ENCODE data around the gene LDAF1. TPM values are rescaled to one million over a fixed set of nuclear protein-coding genes. Genes with fewer than 3 reads are reported as not detected.

LDAF1 gene
- total RNA-seq, 1 experiment from 2014 or later, result 11.5 TPM

DNA sequence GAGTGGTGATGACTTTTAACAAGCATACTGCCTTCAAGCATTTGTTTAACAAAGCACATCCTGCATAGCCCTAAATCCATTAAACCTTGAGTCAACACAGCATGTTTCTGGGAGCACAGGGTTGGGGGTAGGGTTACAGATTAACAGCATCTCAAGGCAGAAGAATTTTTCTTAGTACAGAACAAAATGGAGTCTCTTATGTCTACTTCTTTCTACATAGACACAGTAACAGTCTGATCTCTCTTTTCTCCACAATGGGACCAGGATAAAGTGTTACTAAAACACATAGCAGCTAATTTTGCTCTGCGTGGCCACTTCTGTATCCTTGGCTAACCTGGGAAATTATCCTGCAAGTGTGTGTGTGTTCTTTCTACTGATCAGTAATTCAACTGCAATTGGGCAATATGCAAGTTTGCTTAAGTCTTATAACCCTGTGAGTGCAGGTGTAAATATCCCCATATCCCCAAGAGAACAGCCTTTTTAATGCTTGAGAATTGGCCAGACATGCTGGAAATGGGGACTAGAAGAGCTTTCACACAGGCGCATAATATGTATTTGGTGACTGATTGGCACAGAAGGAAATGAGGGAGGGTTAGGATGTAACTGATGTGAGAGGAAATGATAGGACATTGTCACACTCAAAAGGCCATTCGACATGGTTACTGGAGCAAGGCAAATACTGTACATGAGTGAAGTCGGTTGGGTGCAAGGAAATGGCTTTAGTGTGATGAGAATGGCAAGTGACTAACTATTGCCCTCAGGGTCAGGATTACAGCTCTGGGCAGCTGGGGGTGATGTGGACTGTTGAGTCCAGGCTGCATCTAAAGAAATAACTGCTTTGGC, 64.2 kb downstream of the LDAF1 start:
- DNase-seq, result no peak
- Histone ChIP-seq H3K79me2 (ENCODE audit: low read length) (no peaks in the 10 kb centered on the region), H3F3A (ENCODE audit: low read length, unreplicated experiment) (no peaks in the 10 kb centered on the region), H3K36me3 (ENCODE audit: low read depth, low read length) (no peaks in the 10 kb centered on the region), H3K4me1 (ENCODE audit: insufficient read depth, low read length) (no peaks in the 10 kb centered on the region), H4K20me1 (ENCODE audit: low read length) (no peaks in the 10 kb centered on the region), H3K4me3 (ENCODE audit: low read length) (no peak overlapping the region), H3K27me3 (ENCODE audit: low read length) (peaks cover 41% of the 10 kb centered on the region), H3K9ac (ENCODE audit: low read length) (no peak overlapping the region), H3K9me2 (replicated peaks; ENCODE audit: low read length) (no peaks in the 10 kb centered on the region), H3K9me3 (ENCODE audit: low read length) (no peaks in the 10 kb centered on the region), H3K4me2 (ENCODE audit: low read length) (no peak overlapping the region), H3K27ac (ENCODE audit: low read length) (no peak overlapping the region), H2AFZ (ENCODE audit: low read length) (no peak overlapping the region)
- intact Hi-C loops (cut with micrococcal nuclease), result no loop called here
- BruUV-seq (replicated peaks), result no TSS peak
- ChIA-PET CTCF (no interaction called here), POLR2A (ENCODE audit: unreplicated experiment) (no interaction called here)
- no peak for ATAC-seq
- TF ChIP-seq, protein P1, sequence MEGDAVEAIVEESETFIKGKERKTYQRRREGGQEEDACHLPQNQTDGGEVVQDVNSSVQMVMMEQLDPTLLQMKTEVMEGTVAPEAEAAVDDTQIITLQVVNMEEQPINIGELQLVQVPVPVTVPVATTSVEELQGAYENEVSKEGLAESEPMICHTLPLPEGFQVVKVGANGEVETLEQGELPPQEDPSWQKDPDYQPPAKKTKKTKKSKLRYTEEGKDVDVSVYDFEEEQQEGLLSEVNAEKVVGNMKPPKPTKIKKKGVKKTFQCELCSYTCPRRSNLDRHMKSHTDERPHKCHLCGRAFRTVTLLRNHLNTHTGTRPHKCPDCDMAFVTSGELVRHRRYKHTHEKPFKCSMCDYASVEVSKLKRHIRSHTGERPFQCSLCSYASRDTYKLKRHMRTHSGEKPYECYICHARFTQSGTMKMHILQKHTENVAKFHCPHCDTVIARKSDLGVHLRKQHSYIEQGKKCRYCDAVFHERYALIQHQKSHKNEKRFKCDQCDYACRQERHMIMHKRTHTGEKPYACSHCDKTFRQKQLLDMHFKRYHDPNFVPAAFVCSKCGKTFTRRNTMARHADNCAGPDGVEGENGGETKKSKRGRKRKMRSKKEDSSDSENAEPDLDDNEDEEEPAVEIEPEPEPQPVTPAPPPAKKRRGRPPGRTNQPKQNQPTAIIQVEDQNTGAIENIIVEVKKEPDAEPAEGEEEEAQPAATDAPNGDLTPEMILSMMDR (conservative IDR thresholded peaks at IDR 0.05; ENCODE audit: low read depth, low read length), result no peak
- no peak for TF ChIP-seq EZH2phosphoT487 (IDR thresholded peaks at IDR 0.05; ENCODE audit: borderline replicate concordance, low read length)
- TF ChIP-seq EZH2 (IDR thresholded peaks at IDR 0.05; ENCODE audit: low read length, unreplicated experiment), result no peak

DNA sequence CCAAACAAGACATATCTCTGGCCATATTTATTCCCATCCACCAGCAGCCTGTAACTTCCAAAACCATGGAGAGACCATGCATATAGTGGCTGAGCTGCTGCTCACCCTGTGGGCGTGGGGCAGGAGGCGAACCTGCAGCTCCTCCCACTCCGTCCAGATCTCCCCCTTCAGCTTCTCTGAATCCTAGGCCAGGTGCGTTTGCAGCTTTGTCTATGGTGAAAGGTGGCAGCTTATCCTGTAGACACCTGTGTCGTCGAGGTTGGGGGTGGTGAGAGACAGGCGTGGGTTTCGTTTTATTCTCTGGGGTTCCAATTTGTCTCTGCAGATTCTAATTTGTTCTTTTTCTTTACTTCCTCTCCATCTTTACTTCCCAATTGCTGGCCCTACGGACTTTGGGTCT, 65.3 kb downstream of the LDAF1 start:
- intact Hi-C loops (cut with micrococcal nuclease), result no loop called here
- no peak for ATAC-seq
- Histone ChIP-seq H3K27ac (ENCODE audit: low read length) (no peak overlapping the region), H3K27me3 (ENCODE audit: low read length) (peaks cover 52% of the 10 kb centered on the region), H3K9ac (ENCODE audit: low read length) (no peak overlapping the region), H3K36me3 (ENCODE audit: low read depth, low read length) (no peaks in the 10 kb centered on the region), H3K9me3 (ENCODE audit: low read length) (no peaks in the 10 kb centered on the region), H3K9me2 (replicated peaks; ENCODE audit: low read length) (no peaks in the 10 kb centered on the region), H3K4me2 (ENCODE audit: low read length) (no peak overlapping the region), H3K4me1 (ENCODE audit: insufficient read depth, low read length) (no peaks in the 10 kb centered on the region), H3K79me2 (ENCODE audit: low read length) (no peaks in the 10 kb centered on the region), H3K4me3 (ENCODE audit: low read length) (no peak overlapping the region), H3F3A (ENCODE audit: low read length, unreplicated experiment) (no peaks in the 10 kb centered on the region), H2AFZ (ENCODE audit: low read length) (no peak overlapping the region), H4K20me1 (ENCODE audit: low read length) (no peaks in the 10 kb centered on the region)
- TF ChIP-seq EZH2phosphoT487 (IDR thresholded peaks at IDR 0.05; ENCODE audit: borderline replicate concordance, low read length), result no peak
- TF ChIP-seq, protein P1 (conservative IDR thresholded peaks at IDR 0.05; ENCODE audit: low read depth, low read length), result no peak
- TF ChIP-seq EZH2 (IDR thresholded peaks at IDR 0.05; ENCODE audit: low read length, unreplicated experiment), result no peak
- BruUV-seq (replicated peaks), result no TSS peak
- no peak for DNase-seq
- CTCF ChIA-PET, result no interaction called here
- POLR2A ChIA-PET (ENCODE audit: unreplicated experiment), result no interaction called here

DNA sequence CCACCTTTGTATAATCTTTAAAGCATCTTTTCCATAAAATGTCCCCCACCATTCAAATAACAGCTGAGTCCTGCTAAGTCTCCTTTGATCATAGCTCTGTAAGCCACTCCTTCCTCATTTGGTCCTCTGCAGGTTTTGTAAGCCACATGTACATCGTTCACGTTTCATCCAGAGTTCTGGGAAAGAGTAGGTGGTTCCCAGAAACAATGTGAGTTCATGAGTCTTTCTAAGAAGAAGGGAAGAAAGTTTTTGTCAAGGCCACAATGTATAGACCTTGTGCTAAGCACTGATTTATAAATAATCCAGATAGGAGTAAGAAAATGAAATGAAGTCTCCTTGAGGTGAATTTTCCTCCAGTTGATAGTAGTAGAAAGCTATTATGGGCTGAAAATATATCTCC, 66.3 kb downstream of the LDAF1 start:
- TF ChIP-seq EZH2 (IDR thresholded peaks at IDR 0.05; ENCODE audit: low read length, unreplicated experiment), result no peak
- TF ChIP-seq, protein P1 (conservative IDR thresholded peaks at IDR 0.05; ENCODE audit: low read depth, low read length), result no peak
- TF ChIP-seq EZH2phosphoT487 (IDR thresholded peaks at IDR 0.05; ENCODE audit: borderline replicate concordance, low read length), result no peak
- Histone ChIP-seq H3K36me3 (ENCODE audit: low read depth, low read length) (no peaks in the 10 kb centered on the region), H3F3A (ENCODE audit: low read length, unreplicated experiment) (no peaks in the 10 kb centered on the region), H3K4me1 (ENCODE audit: insufficient read depth, low read length) (no peaks in the 10 kb centered on the region), H3K9me3 (ENCODE audit: low read length) (no peaks in the 10 kb centered on the region), H3K4me3 (ENCODE audit: low read length) (no peak overlapping the region), H2AFZ (ENCODE audit: low read length) (no peak overlapping the region), H4K20me1 (ENCODE audit: low read length) (no peaks in the 10 kb centered on the region), H3K27me3 (ENCODE audit: low read length) (peaks cover 60% of the 10 kb centered on the region), H3K9me2 (replicated peaks; ENCODE audit: low read length) (no peaks in the 10 kb centered on the region), H3K79me2 (ENCODE audit: low read length) (no peaks in the 10 kb centered on the region), H3K4me2 (ENCODE audit: low read length) (no peak overlapping the region), H3K27ac (ENCODE audit: low read length) (no peak overlapping the region), H3K9ac (ENCODE audit: low read length) (no peak overlapping the region)
- intact Hi-C loops (cut with micrococcal nuclease), result no loop called here
- DNase-seq (no peak), ATAC-seq (no peak)
- no TSS peak for BruUV-seq (replicated peaks)
- CTCF ChIA-PET, result no interaction called here
- POLR2A ChIA-PET (ENCODE audit: unreplicated experiment), result no interaction called here
